WTC11 (cell line): ENCODE results near the gene TMEM154. TPM values are rescaled to one million over a fixed set of nuclear protein-coding genes. Genes with fewer than 3 reads are reported as not detected.

ENCODE experiments used
- ATF1 ChIP-seq: sonication (generic); formaldehyde crosslinking; IDR thresholded peaks from 2 replicates; pipeline ENCODE4 v1.8.1; 2023; ENCODE audit warnings: mild to moderate bottlenecking, moderate library complexity, missing genetic modification reagents
- total RNA-seq: library from RNA; stranded (reverse); gene quantifications from 3 replicates; pipeline ENCODE4 v1.2.3, GENCODE V29; 2021
- TF ChIP-seq, protein P1 (sequence below): sonication (generic); formaldehyde crosslinking; IDR thresholded peaks from 2 replicates; pipeline ENCODE4 v1.8.0; 2023; ENCODE audit warnings: missing genetic modification reagents, mild to moderate bottlenecking, borderline replicate concordance
- TF ChIP-seq, protein P2 (sequence below): sonication (generic); formaldehyde crosslinking; IDR thresholded peaks from 2 replicates; pipeline ENCODE4 v1.8.1; 2023; ENCODE audit warnings: mild to moderate bottlenecking, missing genetic modification reagents, moderate library complexity

Gene TMEM154
- total RNA-seq, 1 experiment from 2014 or later = 2.1 TPM

DNA sequence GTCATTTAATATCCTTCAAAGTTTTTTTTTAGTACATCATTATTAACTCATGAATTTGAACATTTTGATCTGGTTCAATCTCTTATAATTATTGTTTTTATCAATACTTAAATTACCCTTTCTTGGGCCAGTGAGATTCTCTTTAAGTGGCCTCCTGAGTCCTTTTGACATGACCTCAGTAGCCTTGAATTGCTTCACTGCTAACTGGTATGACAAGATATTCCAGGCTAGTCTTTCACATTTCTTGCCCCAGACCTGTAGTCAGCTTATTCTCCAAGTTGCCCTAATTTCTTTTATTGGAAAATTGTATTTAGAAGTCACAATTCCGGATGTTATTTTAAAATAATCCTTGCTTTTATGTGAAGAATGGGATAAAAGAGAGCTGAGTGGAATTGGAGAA is 108.5 kb downstream of the TMEM154 start (continued):
- TF ChIP-seq, protein P1, sequence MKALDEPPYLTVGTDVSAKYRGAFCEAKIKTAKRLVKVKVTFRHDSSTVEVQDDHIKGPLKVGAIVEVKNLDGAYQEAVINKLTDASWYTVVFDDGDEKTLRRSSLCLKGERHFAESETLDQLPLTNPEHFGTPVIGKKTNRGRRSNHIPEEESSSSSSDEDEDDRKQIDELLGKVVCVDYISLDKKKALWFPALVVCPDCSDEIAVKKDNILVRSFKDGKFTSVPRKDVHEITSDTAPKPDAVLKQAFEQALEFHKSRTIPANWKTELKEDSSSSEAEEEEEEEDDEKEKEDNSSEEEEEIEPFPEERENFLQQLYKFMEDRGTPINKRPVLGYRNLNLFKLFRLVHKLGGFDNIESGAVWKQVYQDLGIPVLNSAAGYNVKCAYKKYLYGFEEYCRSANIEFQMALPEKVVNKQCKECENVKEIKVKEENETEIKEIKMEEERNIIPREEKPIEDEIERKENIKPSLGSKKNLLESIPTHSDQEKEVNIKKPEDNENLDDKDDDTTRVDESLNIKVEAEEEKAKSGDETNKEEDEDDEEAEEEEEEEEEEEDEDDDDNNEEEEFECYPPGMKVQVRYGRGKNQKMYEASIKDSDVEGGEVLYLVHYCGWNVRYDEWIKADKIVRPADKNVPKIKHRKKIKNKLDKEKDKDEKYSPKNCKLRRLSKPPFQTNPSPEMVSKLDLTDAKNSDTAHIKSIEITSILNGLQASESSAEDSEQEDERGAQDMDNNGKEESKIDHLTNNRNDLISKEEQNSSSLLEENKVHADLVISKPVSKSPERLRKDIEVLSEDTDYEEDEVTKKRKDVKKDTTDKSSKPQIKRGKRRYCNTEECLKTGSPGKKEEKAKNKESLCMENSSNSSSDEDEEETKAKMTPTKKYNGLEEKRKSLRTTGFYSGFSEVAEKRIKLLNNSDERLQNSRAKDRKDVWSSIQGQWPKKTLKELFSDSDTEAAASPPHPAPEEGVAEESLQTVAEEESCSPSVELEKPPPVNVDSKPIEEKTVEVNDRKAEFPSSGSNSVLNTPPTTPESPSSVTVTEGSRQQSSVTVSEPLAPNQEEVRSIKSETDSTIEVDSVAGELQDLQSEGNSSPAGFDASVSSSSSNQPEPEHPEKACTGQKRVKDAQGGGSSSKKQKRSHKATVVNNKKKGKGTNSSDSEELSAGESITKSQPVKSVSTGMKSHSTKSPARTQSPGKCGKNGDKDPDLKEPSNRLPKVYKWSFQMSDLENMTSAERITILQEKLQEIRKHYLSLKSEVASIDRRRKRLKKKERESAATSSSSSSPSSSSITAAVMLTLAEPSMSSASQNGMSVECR (CRISPR knock-in tag) = no peak
- TF ChIP-seq ATF1 (CRISPR knock-in tag) = no peak
- TF ChIP-seq, protein P2, sequence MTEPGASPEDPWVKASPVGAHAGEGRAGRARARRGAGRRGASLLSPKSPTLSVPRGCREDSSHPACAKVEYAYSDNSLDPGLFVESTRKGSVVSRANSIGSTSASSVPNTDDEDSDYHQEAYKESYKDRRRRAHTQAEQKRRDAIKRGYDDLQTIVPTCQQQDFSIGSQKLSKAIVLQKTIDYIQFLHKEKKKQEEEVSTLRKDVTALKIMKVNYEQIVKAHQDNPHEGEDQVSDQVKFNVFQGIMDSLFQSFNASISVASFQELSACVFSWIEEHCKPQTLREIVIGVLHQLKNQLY (CRISPR knock-in tag) = no peak

Other genes with a start within 250 kb of the TMEM154 start
- 20.7 to 23.0 TPM (median 22.2 TPM) in 3 replicates for gene FBXW7, start 143.9 kb downstream of the TMEM154 start, total RNA-seq
- 1.9 to 2.5 TPM (median 2.0 TPM) in 3 replicates for gene TIGD4, start 99.7 kb upstream of the TMEM154 start, total RNA-seq
- 29.2 to 35.3 TPM (median 31.2 TPM) in 3 replicates for gene ARFIP1, start 100.0 kb upstream of the TMEM154 start, total RNA-seq